GM12892 (cell line): Measurements from ENCODE around the gene FGD4.
"Not testable (repeated sequence)": the region's sequence is repeated elsewhere in the genome, so short reads cannot be mapped to it uniquely, and the experiment has no call there.

Source experiments
- POLR2A ChIP-seq: IDR thresholded peaks from 2 replicates; pipeline ENCODE4 v1.6.1; 2011; ENCODE audit warnings: low read depth, low read length, control low read depth
- POLR2AphosphoS5 ChIP-seq: IDR thresholded peaks from 2 replicates; pipeline ENCODE4 v1.6.1; 2011; ENCODE audit warnings: low read depth, low read length, control low read depth
- TAF1 ChIP-seq: IDR thresholded peaks from 2 replicates; pipeline ENCODE4 v1.6.1; 2011; ENCODE audit warnings: low read depth, mild to moderate bottlenecking, control low read depth, low read length, borderline replicate concordance

DNA sequence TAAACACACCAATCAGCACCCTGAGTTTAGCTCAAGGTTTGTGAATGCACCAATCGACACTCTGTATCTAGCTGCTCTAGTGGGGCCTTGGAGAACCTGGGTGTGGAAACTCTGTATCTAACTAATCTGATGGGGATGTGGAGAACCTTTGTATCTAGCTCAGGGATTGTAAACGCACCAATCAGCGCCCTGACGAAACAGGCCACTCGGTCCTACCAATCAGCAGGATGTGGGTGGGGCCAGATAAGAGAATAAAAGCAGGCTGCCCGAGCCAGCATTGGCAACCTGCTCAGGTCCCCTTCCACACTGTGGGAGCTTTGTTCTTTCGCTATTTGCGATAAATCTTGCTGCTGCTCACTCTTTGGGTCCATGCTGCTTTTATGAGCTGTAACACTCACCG lies 127.0 kb downstream of the FGD4 start:
- TF ChIP-seq TAF1, POLR2A, POLR2AphosphoS5: not testable (repeated sequence)
